ENCODE measurements around the gene MRPL44. TPM values are rescaled to one million over a fixed set of nuclear protein-coding genes. Genes with fewer than 3 reads are reported as not detected.
A peak's percentile ranks its signal among the peaks of the same experiment; 100 is the strongest.

Gene MRPL44
- polyA plus RNA-seq, 3 donors: 7.5 to 28.4 (median 25.7) TPM

DNA sequence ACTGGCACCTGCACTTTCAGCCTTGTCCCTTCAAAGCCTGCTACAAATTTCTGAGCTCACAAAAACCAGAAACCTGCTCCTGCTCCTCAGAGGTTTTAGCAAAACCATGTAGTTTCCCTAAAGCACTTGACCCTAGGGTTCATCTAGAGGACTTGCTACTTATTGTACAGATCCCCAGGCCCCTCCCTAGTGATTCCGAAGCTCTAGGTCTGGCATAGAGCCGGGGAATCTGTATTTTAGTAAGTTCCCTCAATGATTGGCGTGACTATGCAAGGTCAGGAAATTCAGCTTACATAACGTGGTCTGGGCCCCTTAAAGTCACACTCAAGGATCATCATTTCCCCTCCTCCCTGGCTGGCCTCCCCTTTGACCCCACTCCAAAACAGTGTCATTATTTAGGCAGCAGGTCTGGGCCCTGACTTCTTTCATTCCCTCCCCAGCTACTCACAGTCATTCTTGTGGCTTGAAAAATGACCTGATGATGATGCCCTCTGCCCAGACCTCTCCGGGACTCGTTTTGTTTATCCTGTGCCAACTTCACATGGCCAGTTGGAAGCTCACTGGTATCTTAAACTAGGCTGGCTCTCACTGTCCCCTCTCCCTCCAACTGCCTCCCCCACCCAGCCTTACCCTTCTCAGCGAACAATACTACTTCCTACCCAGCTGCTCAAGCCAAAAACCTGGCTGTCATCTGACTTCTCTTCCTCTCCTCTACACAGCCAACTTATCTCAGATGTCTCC lies 48.1 kb upstream of the MRPL44 start:
- no peak overlapping the region for H3K4me3 ChIP-seq (replicated peaks in 1 of 3; ENCODE audit: low read depth in 2 of 3, low read length in 3 of 3)
- DNase-seq: peak in 1 of 3 donors; percentile 39
- H3K9ac ChIP-seq (ENCODE audit: insufficient read depth, low read length, poor library complexity, severe bottlenecking): peak overlapping the region; percentile 16
- no peak overlapping the region for H3K4me2 ChIP-seq (replicated peaks; ENCODE audit: extremely low read depth, low read length, poor library complexity, severe bottlenecking)
- H4K20me1 ChIP-seq (ENCODE audit: insufficient read depth, low read length): peaks cover 62% of the 10 kb centered on the region
- H3K9me3 Mint-ChIP-seq: no peaks in the 10 kb centered on the region
- peaks cover 11 to 20% of the 10 kb centered on the region in 2 donors for H3K4me1 ChIP-seq (ENCODE audit: control insufficient read depth in 1 of 2, insufficient read depth in 2 of 2, low read length in 2 of 2)
- H3K36me3 Mint-ChIP-seq: peaks cover 54 to 69% of the 10 kb centered on the region in 2 donors
- peaks cover 29% of the 10 kb centered on the region for H3K4me1 Mint-ChIP-seq
- H3K27ac Mint-ChIP-seq: peak overlapping the region in 5 of 7 donors; percentile 11 to 93 (median 74)
- peaks cover 92% of the 10 kb centered on the region for H3K79me2 ChIP-seq (ENCODE audit: insufficient read depth, low read length)
- H3K27me3 Mint-ChIP-seq (ENCODE audit: low read depth in 3 of 3): peaks cover 0 to 1% (median 0%) of the 10 kb centered on the region in 3 donors
- no peak overlapping the region for H2AFZ ChIP-seq (ENCODE audit: insufficient read depth, low read depth, low read length, poor library complexity, severe bottlenecking)
- peak overlapping the region; percentile 44 to 67 for H3K27ac ChIP-seq (ENCODE audit: low read depth in 1 of 2, low read length in 2 of 2)
- intact Hi-C loops (cut with micrococcal nuclease): no loop called here
- H3K4me3 Mint-ChIP-seq: peak overlapping the region in 1 of 2 donors; percentile 54
- 57% methylated on average over 4 of the region's 7 CpGs for WGBS (ENCODE audit: insufficient coverage)
- TF ChIP-seq, protein P1, sequence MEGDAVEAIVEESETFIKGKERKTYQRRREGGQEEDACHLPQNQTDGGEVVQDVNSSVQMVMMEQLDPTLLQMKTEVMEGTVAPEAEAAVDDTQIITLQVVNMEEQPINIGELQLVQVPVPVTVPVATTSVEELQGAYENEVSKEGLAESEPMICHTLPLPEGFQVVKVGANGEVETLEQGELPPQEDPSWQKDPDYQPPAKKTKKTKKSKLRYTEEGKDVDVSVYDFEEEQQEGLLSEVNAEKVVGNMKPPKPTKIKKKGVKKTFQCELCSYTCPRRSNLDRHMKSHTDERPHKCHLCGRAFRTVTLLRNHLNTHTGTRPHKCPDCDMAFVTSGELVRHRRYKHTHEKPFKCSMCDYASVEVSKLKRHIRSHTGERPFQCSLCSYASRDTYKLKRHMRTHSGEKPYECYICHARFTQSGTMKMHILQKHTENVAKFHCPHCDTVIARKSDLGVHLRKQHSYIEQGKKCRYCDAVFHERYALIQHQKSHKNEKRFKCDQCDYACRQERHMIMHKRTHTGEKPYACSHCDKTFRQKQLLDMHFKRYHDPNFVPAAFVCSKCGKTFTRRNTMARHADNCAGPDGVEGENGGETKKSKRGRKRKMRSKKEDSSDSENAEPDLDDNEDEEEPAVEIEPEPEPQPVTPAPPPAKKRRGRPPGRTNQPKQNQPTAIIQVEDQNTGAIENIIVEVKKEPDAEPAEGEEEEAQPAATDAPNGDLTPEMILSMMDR (IDR thresholded peaks at IDR 0.05): no peak
- no peaks in the 10 kb centered on the region for H3K27me3 ChIP-seq (ENCODE audit: control insufficient read depth in 2 of 2, insufficient read depth in 2 of 2, low read length in 2 of 2)
- H3K9me3 ChIP-seq (replicated peaks in 1 of 2; ENCODE audit: control insufficient read depth in 1 of 2, insufficient read depth in 1 of 2, low read length in 2 of 2): no peaks in the 10 kb centered on the region
- peaks cover 27 to 44% of the 10 kb centered on the region in 2 donors for H3K36me3 ChIP-seq (replicated peaks in 1 of 2; ENCODE audit: control insufficient read depth in 1 of 2, insufficient read depth in 2 of 2, low read length in 2 of 2)

DNA sequence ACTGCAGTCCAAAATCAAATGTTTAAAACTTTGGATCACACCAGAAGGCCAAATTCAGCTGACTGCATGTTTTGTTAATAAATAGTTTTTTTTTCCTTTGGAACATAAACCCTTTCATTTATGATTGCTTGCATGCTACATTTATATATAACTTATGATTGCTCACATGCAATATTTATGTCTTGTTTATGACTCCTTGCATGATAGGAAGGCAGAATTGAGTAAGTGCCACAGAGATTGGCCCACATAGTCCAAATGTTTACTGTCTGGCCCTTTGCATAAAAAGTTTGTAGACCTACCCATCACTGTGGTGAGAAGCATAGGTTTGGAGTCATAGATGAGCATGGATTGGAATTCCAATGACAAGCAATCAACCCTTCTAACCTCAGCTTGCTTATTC lies 42.9 kb upstream of the MRPL44 start:
- Mint-ChIP-seq H3K9me3 (no peaks in the 10 kb centered on the region), H3K27me3 (ENCODE audit: low read depth in 3 of 3) (peaks cover 0 to 5% (median 0%) of the 10 kb centered on the region in 3 donors), H3K27ac (peak overlapping the region in 1 of 7 donors; percentile 75), H3K4me1 (peaks cover 63% of the 10 kb centered on the region), H3K4me3 (no peak overlapping the region), H3K36me3 (peaks cover 35 to 57% of the 10 kb centered on the region in 2 donors)
- Histone ChIP-seq H4K20me1 (ENCODE audit: insufficient read depth, low read length) (peaks cover 64% of the 10 kb centered on the region), H3K4me3 (replicated peaks in 1 of 3; ENCODE audit: low read depth in 2 of 3, low read length in 3 of 3) (no peak overlapping the region), H3K9me3 (replicated peaks in 1 of 2; ENCODE audit: control insufficient read depth in 1 of 2, insufficient read depth in 1 of 2, low read length in 2 of 2) (no peaks in the 10 kb centered on the region), H3K4me1 (ENCODE audit: control insufficient read depth in 1 of 2, insufficient read depth in 2 of 2, low read length in 2 of 2) (peaks cover 47 to 64% of the 10 kb centered on the region in 2 donors), H3K36me3 (replicated peaks in 1 of 2; ENCODE audit: control insufficient read depth in 1 of 2, insufficient read depth in 2 of 2, low read length in 2 of 2) (peaks cover 13 to 26% of the 10 kb centered on the region in 2 donors), H3K27me3 (ENCODE audit: control insufficient read depth in 2 of 2, insufficient read depth in 2 of 2, low read length in 2 of 2) (no peaks in the 10 kb centered on the region), H2AFZ (ENCODE audit: insufficient read depth, low read depth, low read length, poor library complexity, severe bottlenecking) (no peak overlapping the region), H3K27ac (ENCODE audit: low read depth in 1 of 2, low read length in 2 of 2) (peak overlapping the region in 1 of 2 donors; percentile 54), H3K4me2 (replicated peaks; ENCODE audit: extremely low read depth, low read length, poor library complexity, severe bottlenecking) (no peak overlapping the region), H3K9ac (ENCODE audit: insufficient read depth, low read length, poor library complexity, severe bottlenecking) (no peak overlapping the region), H3K79me2 (ENCODE audit: insufficient read depth, low read length) (peaks cover 93% of the 10 kb centered on the region)
- intact Hi-C loops (cut with micrococcal nuclease): loop anchor here in 1 of 2 donors (2.0 kb wide), 1 partner anchor 14 kb away; no protein-coding TSS in a partner anchor
- no peak for DNase-seq
- TF ChIP-seq, protein P1 (IDR thresholded peaks at IDR 0.05): no peak

Data from CD14-positive monocyte (primary cell).